PFSK-1 (cell line): ENCODE results near the gene COL21A1.

Experiments
- FOXP2 ChIP-seq: optimal IDR thresholded peaks from 2 replicates; pipeline ENCODE3; 2011; ENCODE audit warnings: borderline replicate concordance, control low read depth, inconsistent platforms; ENCODE audit not compliant: insufficient read depth; ENCODE audit errors: extremely low read length, extremely low read depth
- POLR2AphosphoS5 ChIP-seq: IDR thresholded peaks from 2 replicates; pipeline ENCODE4 v1.6.1; 2012; ENCODE audit warnings: low read depth, mild to moderate bottlenecking, control low read depth, low read length, moderate library complexity
- SIN3A ChIP-seq: IDR thresholded peaks from 2 replicates; pipeline ENCODE4 v1.6.1; 2012; ENCODE audit warnings: mild to moderate bottlenecking, low read length, moderate library complexity, borderline replicate concordance; ENCODE audit not compliant: insufficient read depth
- TAF1 ChIP-seq: IDR thresholded peaks from 2 replicates; pipeline ENCODE4 v1.6.1; 2012; ENCODE audit warnings: low read length, control low read depth, borderline replicate concordance; ENCODE audit not compliant: insufficient read depth

GRCh38 chr6:56160489-56160888, 86.9 kb downstream of the COL21A1 start:
- TF ChIP-seq TAF1 (no peak), SIN3A (no peak), FOXP2 (no peak), POLR2AphosphoS5 (no peak)
